HG02678 (cell line): Measurements from ENCODE around the gene RGMA.
"Not testable (repeated sequence)": the region's sequence is repeated elsewhere in the genome, so short reads cannot be mapped to it uniquely, and the experiment has no call there.

Source experiments
- ATAC-seq: cut with Tn5 transposase; IDR thresholded peaks from one replicate; pipeline ENCODE4 v1.9.1; 2021; ENCODE audit warnings: mild to moderate bottlenecking, moderate library complexity; ENCODE audit not compliant: unreplicated experiment

RGMA gene

GRCh38 chr15:93068581-93069199, 20.3 kb downstream of the RGMA start:
- no peak for ATAC-seq

GRCh38 chr15:93067649-93068085, 21.3 kb downstream of the RGMA start:
- no peak for ATAC-seq

- no peak for ATAC-seq
Observed at GRCh38 chr15:93066834-93067648, 22.0 kb downstream of the RGMA start.

GRCh38 chr15:93066224-93066681, 22.8 kb downstream of the RGMA start:
- ATAC-seq = no peak

- ATAC-seq = no peak
Observed at GRCh38 chr15:93065641-93066045, 23.4 kb downstream of the RGMA start.

GRCh38 chr15:93063796-93064690, 25.0 kb downstream of the RGMA start:
- no peak for ATAC-seq

- no peak for ATAC-seq
Observed at GRCh38 chr15:93063262-93063671, 25.7 kb downstream of the RGMA start.

GRCh38 chr15:93062628-93063261, 26.3 kb downstream of the RGMA start:
- ATAC-seq = not testable (repeated sequence)

- ATAC-seq = no peak
Observed at GRCh38 chr15:93060336-93061248, 28.4 kb downstream of the RGMA start.

GRCh38 chr15:93059442-93059841, 29.6 kb downstream of the RGMA start:
- no peak for ATAC-seq

GRCh38 chr15:93058904-93059427, 30.0 kb downstream of the RGMA start:
- ATAC-seq = no peak

GRCh38 chr15:93058128-93058527, 30.9 kb downstream of the RGMA start:
- ATAC-seq = no peak

- no peak for ATAC-seq
Observed at GRCh38 chr15:93057618-93058017, 31.4 kb downstream of the RGMA start.

- ATAC-seq = no peak
Observed at GRCh38 chr15:93056836-93057235, 32.2 kb downstream of the RGMA start.

GRCh38 chr15:93055211-93055610, 33.8 kb downstream of the RGMA start:
- no peak for ATAC-seq

- no peak for ATAC-seq
Observed at GRCh38 chr15:93052090-93052879, 36.7 kb downstream of the RGMA start.

GRCh38 chr15:93051236-93052089, 37.5 kb downstream of the RGMA start:
- no peak for ATAC-seq

- no peak for ATAC-seq
Observed at GRCh38 chr15:93050648-93051047, 38.4 kb downstream of the RGMA start.
